ENCODE measurements around the gene EXOC3. TPM values are rescaled to one million over a fixed set of nuclear protein-coding genes. Genes with fewer than 3 reads are reported as not detected.

EXOC3 gene
- total RNA-seq, 2 experiments from 2014 or later, result 65.5 to 79.0 TPM

DNA sequence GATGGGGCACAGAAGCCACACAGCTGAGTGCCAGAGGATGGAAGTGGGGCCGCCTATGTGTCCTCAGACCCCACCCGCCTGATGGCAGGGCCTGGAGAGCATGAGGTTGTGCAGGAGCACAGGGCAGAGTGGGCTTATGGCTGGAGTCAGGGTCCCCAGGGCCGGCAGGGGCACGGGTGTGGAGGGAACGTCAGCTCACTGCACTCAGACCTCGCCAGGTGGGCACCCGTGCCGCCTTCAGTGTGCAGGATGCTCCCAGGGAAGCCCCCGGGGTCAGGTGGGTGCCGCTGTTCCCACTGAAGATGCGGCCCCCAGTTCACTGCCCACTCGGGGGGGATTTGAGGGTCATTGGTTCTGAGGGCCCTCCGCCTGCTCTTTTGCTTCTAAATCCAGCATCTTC lies 34.9 kb downstream of the EXOC3 start:
- H3K27ac Mint-ChIP-seq, result no peak overlapping the region
- peaks cover 7% of the 10 kb centered on the region for H3K27me3 Mint-ChIP-seq
- H3K36me3 Mint-ChIP-seq (ENCODE audit: low read depth), result no peaks in the 10 kb centered on the region
- H3K4me3 Mint-ChIP-seq, result no peak overlapping the region
- no peaks in the 10 kb centered on the region for H3K9me3 Mint-ChIP-seq
- H3K4me1 Mint-ChIP-seq, result peaks cover 2% of the 10 kb centered on the region
- POLR2A ChIA-PET, result no interaction called here
- no peak for DNase-seq
- CTCF ChIA-PET, result interaction anchor here (0.6 kb wide), 1 partner anchor 324 kb away, joined by 3 read pairs; no protein-coding TSS in a partner anchor

DNA sequence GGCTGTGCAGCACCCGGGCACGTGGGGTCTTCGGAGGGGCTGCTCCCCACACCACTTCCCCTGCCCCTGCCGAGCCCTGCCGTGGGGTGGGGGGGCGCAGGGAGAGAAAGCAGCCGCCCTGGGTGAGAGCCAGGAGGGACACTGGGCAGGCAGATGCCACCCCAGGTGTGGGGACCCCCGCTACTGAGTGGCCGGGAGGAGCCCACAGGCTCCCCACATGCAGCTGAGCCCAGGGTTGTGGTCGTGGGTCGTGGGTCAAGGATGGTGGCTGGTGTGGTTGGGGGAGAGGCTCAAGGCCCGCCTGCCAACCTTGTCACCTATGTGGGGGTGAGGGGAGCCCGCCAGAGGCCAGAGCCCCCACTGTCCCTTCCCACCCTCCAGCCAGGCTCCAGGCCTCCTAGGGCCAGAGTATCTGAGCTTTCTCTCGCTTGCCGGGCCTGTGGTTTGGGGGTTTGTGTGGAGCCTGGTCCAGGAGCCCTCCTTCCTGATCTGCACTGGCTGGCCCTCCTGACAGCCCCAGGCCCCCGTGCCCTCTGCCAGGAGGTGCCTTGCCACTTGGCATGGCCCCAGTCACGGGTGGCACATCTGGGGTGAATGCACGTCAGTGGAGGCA lies 35.5 kb downstream of the EXOC3 start:
- Mint-ChIP-seq H3K4me3 (no peak overlapping the region), H3K4me1 (peaks cover 2% of the 10 kb centered on the region), H3K36me3 (ENCODE audit: low read depth) (no peaks in the 10 kb centered on the region), H3K27me3 (peaks cover 7% of the 10 kb centered on the region), H3K27ac (no peak overlapping the region), H3K9me3 (no peaks in the 10 kb centered on the region)
- no peak for DNase-seq
- ChIA-PET POLR2A (no interaction called here), CTCF (no interaction called here)

DNA sequence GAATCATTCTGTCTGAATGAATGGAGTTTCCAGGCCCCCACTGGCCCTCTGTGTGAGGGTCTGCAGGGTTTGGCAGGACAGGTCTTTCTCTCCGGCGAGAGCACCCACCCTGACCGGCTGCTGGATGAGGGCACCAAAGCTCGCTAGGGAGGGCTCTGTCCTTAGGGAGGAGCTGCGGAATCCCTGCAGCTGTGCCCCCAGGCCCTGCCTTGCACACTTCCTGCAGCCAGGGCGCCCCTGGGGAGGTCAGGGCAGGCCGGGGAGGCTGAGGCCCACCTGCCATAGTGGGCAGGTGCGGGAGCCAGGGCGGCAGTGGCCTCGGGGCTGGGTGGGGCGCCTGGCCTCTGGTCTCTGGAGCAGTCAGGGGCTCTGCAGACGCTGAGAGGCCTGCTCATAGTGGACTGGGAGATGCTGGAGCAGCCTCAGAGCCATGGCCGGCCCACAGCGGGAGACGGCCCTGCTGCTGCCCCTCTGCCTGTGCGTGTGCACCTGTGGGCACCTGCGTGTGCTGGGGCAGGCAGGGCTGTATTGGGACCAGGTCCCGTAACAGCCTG lies 36.1 kb downstream of the EXOC3 start:
- POLR2A ChIA-PET, result no interaction called here
- Mint-ChIP-seq H3K36me3 (ENCODE audit: low read depth) (no peaks in the 10 kb centered on the region), H3K9me3 (no peaks in the 10 kb centered on the region), H3K4me3 (no peak overlapping the region), H3K4me1 (no peaks in the 10 kb centered on the region), H3K27ac (no peak overlapping the region), H3K27me3 (peaks cover 5% of the 10 kb centered on the region)
- no peak for DNase-seq
- CTCF ChIA-PET, result no interaction called here

DNA sequence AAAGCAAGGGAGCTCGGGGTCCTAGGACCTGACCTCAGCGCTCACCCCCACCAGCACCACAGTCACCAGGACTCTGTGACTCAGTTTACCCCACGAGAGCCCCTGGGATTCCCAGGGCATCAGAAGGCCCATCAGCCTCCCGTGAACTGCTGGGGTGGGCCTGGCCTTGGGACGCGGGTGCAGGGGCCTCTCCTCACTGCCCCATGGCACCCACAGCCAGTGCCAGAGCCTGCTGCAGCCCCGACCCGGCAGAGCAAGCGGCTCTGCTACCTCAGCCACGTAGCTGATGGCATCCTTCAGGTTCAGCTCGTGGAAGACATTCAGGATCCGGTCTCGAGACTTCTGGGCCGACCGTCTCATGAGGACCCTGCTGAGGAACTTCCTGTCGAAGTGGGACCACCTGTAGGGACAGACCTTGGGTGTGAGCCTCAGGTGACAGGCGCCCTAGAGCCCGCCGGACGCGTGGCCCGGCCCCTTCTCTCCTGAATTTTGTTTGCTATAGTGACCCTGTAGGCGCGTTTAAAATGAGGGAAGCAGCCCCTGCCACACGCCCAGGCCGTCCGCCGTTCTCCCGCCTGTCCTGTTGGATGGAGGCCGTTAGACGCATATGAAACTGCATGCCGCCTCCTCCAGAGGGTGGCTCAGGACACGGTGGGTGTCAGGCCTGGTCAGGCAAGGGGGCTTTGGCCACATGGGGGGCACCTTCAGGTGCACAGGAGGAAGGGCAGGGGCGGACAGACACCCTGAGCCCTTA lies 36.8 kb downstream of the EXOC3 start:
- H3K27me3 Mint-ChIP-seq, result peaks cover 4% of the 10 kb centered on the region
- H3K27ac Mint-ChIP-seq, result no peak overlapping the region
- H3K36me3 Mint-ChIP-seq (ENCODE audit: low read depth), result no peaks in the 10 kb centered on the region
- no peak for DNase-seq
- H3K4me3 Mint-ChIP-seq, result no peak overlapping the region
- POLR2A ChIA-PET, result no interaction called here
- CTCF ChIA-PET, result interaction anchor here (1.4 kb wide), 1 partner anchor 65 kb away, joined by 3 read pairs; no protein-coding TSS in a partner anchor
- no peaks in the 10 kb centered on the region for H3K9me3 Mint-ChIP-seq
- no peaks in the 10 kb centered on the region for H3K4me1 Mint-ChIP-seq

DNA sequence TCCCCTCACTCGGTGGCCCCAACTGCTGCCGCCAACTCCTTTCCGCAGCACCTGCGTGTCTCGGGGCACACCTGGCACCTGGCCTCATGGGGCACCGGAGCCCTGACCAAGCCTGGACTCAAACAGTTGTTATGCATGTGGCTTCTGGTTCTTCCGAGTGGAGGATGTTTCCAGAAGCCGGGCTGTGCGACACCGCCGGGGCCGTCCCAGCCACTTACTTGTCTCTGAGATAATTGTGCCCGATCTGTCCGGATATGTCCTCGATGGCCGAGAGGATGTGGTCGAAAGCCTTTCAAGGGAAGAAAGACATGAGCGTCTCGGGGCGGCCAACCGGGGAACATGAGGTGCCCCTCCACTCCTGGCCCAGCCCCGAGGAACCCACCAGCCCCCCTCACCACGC lies 38.4 kb downstream of the EXOC3 start:
- ChIA-PET CTCF (interaction anchor here (1.4 kb wide), 1 partner anchor 63 kb away, joined by 3 read pairs; no protein-coding TSS in a partner anchor), POLR2A (no interaction called here)
- Mint-ChIP-seq H3K27me3 (peaks cover 2% of the 10 kb centered on the region), H3K36me3 (ENCODE audit: low read depth) (no peaks in the 10 kb centered on the region), H3K4me3 (no peak overlapping the region), H3K4me1 (peaks cover 9% of the 10 kb centered on the region), H3K27ac (no peak overlapping the region), H3K9me3 (no peaks in the 10 kb centered on the region)
- DNase-seq, result no peak

DNA sequence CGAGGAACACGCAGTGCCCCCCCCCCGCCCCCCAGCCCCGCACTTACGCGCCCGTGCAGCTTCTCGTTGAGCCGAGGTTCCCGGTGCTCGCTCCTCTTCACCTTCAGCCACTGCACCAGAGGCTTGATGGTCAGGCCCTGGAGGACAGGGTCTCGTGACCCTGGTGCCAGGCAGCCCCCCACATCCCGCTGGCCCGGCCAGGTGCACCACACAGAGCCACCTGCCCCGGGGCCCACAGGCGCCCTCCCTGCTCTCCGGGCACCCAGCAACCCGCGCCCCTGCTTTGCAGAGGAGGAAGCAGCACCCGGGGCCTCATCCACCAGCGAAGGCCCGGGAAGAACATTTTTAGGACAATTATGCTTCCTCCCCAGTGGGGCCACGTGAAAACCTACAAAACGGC lies 39.0 kb downstream of the EXOC3 start:
- Mint-ChIP-seq H3K9me3 (no peaks in the 10 kb centered on the region), H3K4me3 (no peak overlapping the region), H3K4me1 (peaks cover 11% of the 10 kb centered on the region), H3K27ac (no peak overlapping the region), H3K36me3 (ENCODE audit: low read depth) (no peaks in the 10 kb centered on the region), H3K27me3 (peaks cover 2% of the 10 kb centered on the region)
- DNase-seq, result no peak
- ChIA-PET CTCF (no interaction called here), POLR2A (no interaction called here)

DNA sequence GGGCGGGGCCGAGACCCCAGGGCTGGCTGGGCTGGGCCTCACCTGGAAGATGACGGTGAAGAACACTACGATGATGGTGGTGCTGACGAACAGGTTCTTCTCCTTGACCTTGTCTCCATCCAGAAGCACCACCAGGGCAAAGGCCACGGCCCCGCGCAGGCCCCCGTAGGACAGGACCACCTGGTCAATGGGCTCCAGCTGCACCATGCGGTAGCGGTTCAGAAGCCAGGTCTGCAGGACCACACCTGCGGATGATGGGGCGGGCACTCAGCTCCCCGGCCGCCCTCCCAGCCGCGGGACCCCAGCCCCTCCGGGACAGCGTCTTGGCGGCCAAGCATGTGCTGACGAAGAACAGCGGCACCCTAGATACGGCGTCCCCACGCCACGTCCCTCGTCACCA lies 39.5 kb downstream of the EXOC3 start:
- Mint-ChIP-seq H3K9me3 (no peaks in the 10 kb centered on the region), H3K27ac (no peak overlapping the region), H3K36me3 (ENCODE audit: low read depth) (no peaks in the 10 kb centered on the region), H3K27me3 (peaks cover 2% of the 10 kb centered on the region), H3K4me3 (no peak overlapping the region), H3K4me1 (peaks cover 11% of the 10 kb centered on the region)
- POLR2A ChIA-PET, result no interaction called here
- no peak for DNase-seq
- CTCF ChIA-PET, result no interaction called here

DNA sequence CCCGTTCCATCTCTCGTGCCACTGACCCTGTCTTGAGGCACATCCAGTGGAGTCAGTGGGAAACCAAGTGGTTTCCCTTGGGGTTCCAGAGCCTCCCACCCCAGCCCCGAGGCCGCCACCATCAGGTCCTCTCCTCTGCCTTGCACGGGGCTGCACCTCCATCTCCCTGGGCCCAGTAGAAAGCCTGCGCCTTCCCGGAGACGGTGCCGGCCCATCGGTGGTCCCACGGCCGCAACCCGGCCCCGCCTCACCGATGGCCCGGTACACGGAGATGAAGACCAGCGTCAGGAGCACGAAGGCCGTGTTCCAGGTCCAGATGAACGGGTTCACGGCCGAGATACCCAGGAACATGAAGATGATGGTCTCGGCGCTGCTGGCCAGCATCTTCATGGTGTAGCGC lies 40.0 kb downstream of the EXOC3 start:
- CTCF ChIA-PET, result no interaction called here
- H3K27me3 Mint-ChIP-seq, result peaks cover 2% of the 10 kb centered on the region
- H3K9me3 Mint-ChIP-seq, result no peaks in the 10 kb centered on the region
- DNase-seq, result no peak
- H3K27ac Mint-ChIP-seq, result no peak overlapping the region
- no peaks in the 10 kb centered on the region for H3K36me3 Mint-ChIP-seq (ENCODE audit: low read depth)
- no peak overlapping the region for H3K4me3 Mint-ChIP-seq
- peaks cover 11% of the 10 kb centered on the region for H3K4me1 Mint-ChIP-seq
- POLR2A ChIA-PET, result no interaction called here

DNA sequence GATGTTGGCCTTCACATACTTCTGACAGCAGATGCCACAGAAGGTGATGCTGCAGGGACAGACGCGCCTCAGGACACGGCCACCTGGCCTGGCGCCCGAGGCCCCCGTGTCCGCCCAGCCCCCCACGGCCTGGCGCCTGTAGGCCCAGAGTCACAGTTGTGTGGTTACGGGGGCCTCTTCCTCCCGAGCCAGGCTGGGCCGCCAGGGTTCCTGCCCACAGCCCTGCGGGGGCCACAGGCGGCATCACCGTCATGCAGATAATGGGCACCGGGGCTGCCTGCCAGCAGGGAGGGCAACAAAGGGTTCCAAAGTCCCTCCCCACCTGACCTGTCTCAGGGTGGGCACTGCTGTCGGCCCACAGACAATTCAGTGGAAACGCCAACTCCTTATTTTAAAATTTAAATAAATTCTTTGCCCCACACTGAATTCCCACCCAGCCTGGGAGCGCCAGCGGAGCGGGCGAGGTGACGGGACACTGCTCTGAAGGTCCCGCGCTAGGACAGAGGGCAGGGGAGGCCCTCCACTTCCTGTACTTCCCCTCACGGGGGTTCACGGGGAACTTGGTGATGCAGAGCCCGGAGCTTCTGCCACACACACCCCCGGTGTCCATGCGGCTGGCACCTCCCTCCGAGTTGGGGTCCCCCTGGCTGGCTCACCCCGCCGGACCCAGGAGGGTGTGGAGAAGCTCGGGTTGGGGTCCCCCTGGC lies 40.6 kb downstream of the EXOC3 start:
- no peak overlapping the region for H3K4me3 Mint-ChIP-seq
- POLR2A ChIA-PET, result no interaction called here
- H3K9me3 Mint-ChIP-seq, result no peaks in the 10 kb centered on the region
- CTCF ChIA-PET, result no interaction called here
- DNase-seq, result no peak
- H3K27me3 Mint-ChIP-seq, result peaks cover 2% of the 10 kb centered on the region
- no peak overlapping the region for H3K27ac Mint-ChIP-seq
- H3K4me1 Mint-ChIP-seq, result peaks cover 11% of the 10 kb centered on the region
- H3K36me3 Mint-ChIP-seq (ENCODE audit: low read depth), result no peaks in the 10 kb centered on the region

DNA sequence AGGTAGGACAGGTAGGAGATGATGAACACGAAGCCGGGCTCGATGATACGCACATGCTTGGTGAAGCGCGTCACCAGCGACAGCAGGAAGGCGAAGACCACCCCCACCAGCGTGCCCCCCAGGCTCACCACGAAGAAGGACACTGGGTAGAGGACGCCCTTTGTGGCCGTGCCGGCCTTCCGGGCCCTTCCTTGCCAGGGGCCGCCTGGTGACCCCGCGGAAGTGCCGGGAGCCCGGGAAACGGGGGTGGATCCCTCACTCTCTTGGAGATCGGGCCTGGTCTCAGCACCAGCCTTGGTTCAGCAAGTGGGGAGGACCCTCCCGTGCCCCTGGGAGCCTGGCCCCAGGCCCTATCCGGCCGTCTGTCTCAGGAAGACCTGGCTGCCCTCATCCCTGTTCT lies 41.6 kb downstream of the EXOC3 start:
- Mint-ChIP-seq H3K27me3 (peaks cover 2% of the 10 kb centered on the region), H3K9me3 (no peaks in the 10 kb centered on the region), H3K4me3 (no peak overlapping the region), H3K4me1 (peaks cover 11% of the 10 kb centered on the region), H3K36me3 (ENCODE audit: low read depth) (no peaks in the 10 kb centered on the region), H3K27ac (no peak overlapping the region)
- DNase-seq, result no peak
- ChIA-PET CTCF (no interaction called here), POLR2A (no interaction called here)

DNA sequence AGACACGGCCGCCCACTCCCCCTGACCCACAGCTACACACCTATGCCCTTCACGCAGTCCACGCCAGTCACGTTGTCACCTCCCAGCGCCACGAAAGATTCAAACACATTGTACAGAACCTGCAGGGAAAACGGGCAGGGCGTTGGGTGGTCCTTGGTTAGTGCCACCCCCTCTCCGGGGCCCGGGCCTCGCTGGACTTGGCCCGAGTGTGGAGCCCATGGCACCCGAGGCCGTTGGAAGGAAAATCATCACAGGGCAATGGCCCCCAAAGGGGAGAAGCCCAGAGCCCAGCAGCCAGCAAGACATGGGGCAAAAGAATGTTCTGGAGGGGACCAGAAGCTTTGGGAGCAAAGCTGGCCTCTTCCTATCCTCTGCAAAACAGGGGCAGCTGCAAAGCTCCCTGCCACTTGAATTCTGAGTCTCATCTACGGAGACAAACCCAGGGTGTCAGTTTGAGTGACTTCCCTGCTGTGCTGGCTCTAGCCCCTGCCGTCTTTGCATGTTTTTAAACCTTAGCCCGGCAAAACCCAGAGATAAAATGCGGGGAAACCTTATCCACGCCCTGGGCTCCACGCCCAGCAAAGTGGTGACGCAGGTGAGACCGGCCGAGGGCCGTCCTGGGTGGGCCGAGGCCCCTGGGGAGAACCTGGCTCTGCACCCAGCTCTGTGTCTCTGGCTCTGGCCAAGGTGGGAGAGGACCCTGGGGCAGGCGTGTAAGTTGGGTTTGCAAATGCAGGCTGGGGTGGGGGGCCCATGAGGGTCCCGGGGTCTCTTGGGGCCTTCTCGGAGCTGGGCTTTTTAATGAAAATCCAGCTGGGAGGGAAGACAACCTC lies 42.4 kb downstream of the EXOC3 start:
- H3K9me3 Mint-ChIP-seq, result no peaks in the 10 kb centered on the region
- no peak overlapping the region for H3K4me3 Mint-ChIP-seq
- peaks cover 2% of the 10 kb centered on the region for H3K27me3 Mint-ChIP-seq
- ChIA-PET CTCF (interaction anchor here (1.4 kb wide), 1 partner anchor 12 kb away, joined by 4 read pairs; no protein-coding TSS in a partner anchor), POLR2A (no interaction called here)
- no peak for DNase-seq
- H3K4me1 Mint-ChIP-seq, result peaks cover 11% of the 10 kb centered on the region
- peak overlapping the region; percentile 54 for H3K27ac Mint-ChIP-seq
- no peaks in the 10 kb centered on the region for H3K36me3 Mint-ChIP-seq (ENCODE audit: low read depth)

DNA sequence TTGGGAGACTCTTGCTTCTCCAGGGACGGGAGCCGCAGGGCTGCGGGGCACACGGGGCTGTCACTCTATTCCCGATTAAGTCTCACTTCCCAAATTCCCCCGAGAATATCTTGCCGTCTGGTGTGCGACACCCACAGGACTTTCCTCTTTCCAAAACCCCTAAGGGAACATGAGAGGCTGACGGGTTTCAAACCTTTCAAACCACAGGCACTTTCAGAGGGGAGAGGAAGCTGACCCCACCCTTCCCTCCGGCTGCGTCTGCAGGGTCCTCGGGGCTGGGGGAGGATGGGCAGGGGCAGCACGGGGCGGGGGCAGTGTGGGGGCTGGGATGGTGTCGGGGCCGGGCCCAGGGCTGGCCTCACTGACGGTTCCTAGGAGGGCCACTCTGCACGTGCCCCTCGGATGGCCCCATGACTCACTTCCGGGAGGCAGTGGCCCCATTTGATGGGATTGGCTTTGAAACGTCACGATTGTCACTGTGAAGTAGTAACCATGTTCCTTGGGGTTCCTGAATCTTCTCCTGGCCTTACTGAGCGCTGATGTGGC lies 43.0 kb downstream of the EXOC3 start:
- H3K27me3 Mint-ChIP-seq, result peaks cover 2% of the 10 kb centered on the region
- ChIA-PET POLR2A (no interaction called here), CTCF (interaction anchor here (1.4 kb wide), 1 partner anchor 12 kb away, joined by 4 read pairs; no protein-coding TSS in a partner anchor)
- H3K4me3 Mint-ChIP-seq, result no peak overlapping the region
- H3K9me3 Mint-ChIP-seq, result no peaks in the 10 kb centered on the region
- DNase-seq, result no peak
- peak overlapping the region; percentile 50 for H3K27ac Mint-ChIP-seq
- no peaks in the 10 kb centered on the region for H3K36me3 Mint-ChIP-seq (ENCODE audit: low read depth)
- peaks cover 11% of the 10 kb centered on the region for H3K4me1 Mint-ChIP-seq

All from activated CD4-positive, alpha-beta T cell treated with anti-CD3 and anti-CD28 coated beads, Interleukin-2, amount 10 ng/mL, durations not matched to agents 7 days and 5 days (primary cell).